ENCODE measurements around the gene TENT5A.
"Not testable (repeated sequence)": the region's sequence is repeated elsewhere in the genome, so short reads cannot be mapped to it uniquely, and the experiment has no call there.

The TENT5A gene

DNA sequence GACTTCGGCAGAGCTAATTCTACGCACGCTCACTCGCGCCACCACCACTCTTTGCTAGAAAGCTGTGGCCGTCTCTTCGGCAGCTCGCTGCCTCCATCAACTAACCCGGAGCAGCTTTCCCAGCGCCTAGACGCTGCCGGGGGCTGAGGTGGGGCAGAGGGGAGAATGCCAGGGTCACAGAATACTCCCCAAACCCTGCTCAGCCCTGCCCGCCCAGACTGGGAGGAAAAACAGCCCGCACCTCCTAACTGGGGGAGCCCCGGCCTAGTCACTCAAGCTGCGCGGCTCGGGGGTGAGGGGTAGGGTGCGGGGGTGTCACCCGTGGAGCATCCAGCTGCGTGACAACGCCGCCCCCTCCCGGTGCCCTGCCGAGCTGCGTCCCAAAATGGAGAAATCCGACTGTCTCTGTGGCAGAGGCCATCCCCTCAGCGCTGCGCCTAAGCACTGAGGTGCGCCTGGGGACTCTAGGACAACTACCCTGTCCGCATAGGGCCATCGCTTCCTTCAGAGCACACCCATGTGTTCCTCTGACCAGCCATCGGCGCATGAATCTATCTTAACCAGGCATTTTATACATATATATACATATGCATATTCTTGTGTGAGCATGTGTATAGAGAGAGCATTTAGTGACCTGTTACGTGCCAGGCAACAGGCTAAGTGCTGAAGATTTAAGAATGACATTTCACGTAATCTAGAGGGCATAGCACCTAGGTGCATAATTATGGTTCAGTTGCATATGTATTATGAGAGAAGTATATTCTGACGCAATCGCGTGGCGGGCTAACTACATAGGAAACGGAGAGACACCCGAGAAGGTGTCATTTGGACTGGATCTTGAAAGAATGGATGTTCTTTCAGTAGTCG, 1.5 kb upstream of the TENT5A start:
- Histone ChIP-seq H3K36me3 (ENCODE audit: insufficient read depth, low read length) (peaks cover 15% of the 10 kb centered on the region), H3K9me3 (ENCODE audit: low read length) (no peaks in the 10 kb centered on the region), H2AFZ (ENCODE audit: low read depth, low read length) (peak overlapping the region; percentile 76), H3K4me3 (ENCODE audit: low read length) (peak overlapping the region; percentile 98), H3K27me3 (ENCODE audit: insufficient read depth, low read length) (no peaks in the 10 kb centered on the region), H3K4me1 (ENCODE audit: insufficient read depth, low read length) (peaks cover 22% of the 10 kb centered on the region)

DNA sequence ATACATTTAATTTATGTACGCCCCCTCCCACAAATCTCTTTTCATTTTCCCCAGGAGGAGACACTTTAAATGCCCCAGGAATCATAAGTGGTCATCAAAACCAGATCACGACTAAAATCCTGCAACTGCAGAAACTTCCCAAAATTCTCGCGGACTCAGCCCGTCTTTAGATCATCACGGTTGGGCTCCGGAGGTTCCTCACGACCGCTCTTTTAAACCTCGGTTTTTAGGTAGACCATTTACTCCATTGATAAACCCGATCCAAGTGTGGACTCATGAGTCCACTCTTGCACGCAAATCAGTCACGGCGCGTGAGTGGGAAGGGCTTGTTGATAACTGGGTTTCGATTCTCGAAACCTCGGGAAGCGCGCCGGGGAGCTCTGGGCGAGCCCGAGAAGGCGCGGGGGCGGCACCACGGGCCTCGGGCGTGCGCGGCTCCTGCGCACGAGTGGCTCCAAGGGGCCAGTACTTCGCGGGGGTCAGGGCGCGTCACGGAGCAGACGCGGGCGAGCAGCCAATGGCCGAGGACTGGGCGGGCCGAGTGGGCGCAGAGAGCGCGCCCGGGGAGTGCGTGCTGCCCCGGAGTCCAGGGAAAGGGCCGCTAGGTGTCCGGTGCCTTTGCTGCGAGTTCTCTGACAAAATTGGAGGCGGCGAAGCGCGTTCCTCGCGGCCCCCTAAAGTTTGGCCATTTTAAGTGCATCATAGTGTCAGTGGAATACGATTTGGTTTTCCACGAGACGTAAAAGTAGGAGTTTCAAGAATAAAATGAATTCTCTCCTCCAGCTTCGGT, 635 bp upstream of the TENT5A start:
- Histone ChIP-seq H3K36me3 (ENCODE audit: insufficient read depth, low read length) (peaks cover 20% of the 10 kb centered on the region), H3K9me3 (ENCODE audit: low read length) (no peaks in the 10 kb centered on the region), H3K4me1 (ENCODE audit: insufficient read depth, low read length) (peaks cover 27% of the 10 kb centered on the region), H3K4me3 (ENCODE audit: low read length) (peak overlapping the region; percentile 98), H2AFZ (ENCODE audit: low read depth, low read length) (peak overlapping the region; percentile 76), H3K27me3 (ENCODE audit: insufficient read depth, low read length) (no peaks in the 10 kb centered on the region)

GRCh38 chr6:81751388-81752083, 945 bp downstream of the TENT5A start:
- no peaks in the 10 kb centered on the region for H3K27me3 ChIP-seq (ENCODE audit: insufficient read depth, low read length)
- H3K4me1 ChIP-seq (ENCODE audit: insufficient read depth, low read length), result peaks cover 39% of the 10 kb centered on the region
- no peaks in the 10 kb centered on the region for H3K9me3 ChIP-seq (ENCODE audit: low read length)
- H3K36me3 ChIP-seq (ENCODE audit: insufficient read depth, low read length), result peaks cover 31% of the 10 kb centered on the region
- H2AFZ ChIP-seq (ENCODE audit: low read depth, low read length), result peak overlapping the region; percentile 76
- H3K4me3 ChIP-seq (ENCODE audit: low read length), result peak overlapping the region; percentile 98

DNA sequence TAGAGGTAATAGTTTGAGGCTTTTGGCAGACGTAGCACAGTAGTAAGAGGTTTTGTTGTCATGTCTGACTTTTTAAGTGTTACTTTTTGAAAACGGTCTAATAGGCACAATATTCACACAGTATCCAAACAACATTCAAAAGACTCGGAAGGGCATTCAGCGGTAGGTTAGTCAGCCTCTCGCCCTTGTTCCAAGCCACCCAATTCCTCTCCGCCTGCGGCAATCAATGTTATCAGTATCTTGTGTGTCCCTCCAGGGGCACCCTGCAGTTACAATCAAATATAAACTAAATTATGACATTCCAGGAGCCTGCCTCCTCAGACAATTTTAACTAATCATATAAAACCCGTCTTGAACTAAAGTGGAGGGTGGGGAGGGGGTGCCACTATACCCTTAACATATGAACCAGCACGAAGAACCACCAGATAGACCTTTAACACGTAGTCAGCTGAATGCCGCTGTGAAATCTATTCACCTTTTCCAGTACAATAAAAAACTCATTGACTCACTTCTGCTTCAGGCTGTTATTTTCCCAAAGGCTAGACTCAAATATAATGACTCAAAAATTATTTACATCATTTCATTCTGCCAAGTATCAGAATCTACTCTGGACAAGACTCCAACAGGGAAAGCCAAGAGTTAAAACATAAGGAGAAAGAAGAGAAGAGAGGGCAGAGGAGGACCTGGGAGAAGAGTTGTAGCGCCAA, 1.6 kb downstream of the TENT5A start:
- Histone ChIP-seq H2AFZ (ENCODE audit: low read depth, low read length) (peak overlapping the region; percentile 76), H3K4me1 (ENCODE audit: insufficient read depth, low read length) (peaks cover 40% of the 10 kb centered on the region), H3K4me3 (ENCODE audit: low read length) (peak overlapping the region; percentile 98), H3K27me3 (ENCODE audit: insufficient read depth, low read length) (no peaks in the 10 kb centered on the region), H3K36me3 (ENCODE audit: insufficient read depth, low read length) (peaks cover 38% of the 10 kb centered on the region), H3K9me3 (ENCODE audit: low read length) (peaks cover 3% of the 10 kb centered on the region)

DNA sequence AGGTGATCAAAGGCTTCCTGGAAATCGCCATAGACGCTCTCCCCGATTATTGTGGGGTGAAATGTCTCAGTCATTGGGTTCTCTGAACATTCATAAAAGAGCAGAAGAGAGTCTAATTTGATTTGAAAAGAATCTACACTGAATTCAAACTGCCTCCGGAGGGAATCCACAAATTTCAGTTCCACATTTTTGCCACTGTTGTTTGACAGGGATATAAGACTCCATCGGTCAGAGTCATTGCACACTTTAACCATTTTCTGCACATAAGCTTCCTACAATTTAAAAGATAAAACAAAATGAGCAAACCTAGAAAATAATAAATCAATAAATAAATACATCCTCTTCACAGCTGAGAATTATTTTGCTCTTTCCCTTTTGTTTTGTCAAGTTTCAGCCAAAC, 2.3 kb downstream of the TENT5A start:
- H2AFZ ChIP-seq (ENCODE audit: low read depth, low read length), result no peak overlapping the region
- H3K9me3 ChIP-seq (ENCODE audit: low read length), result peaks cover 3% of the 10 kb centered on the region
- peaks cover 40% of the 10 kb centered on the region for H3K4me1 ChIP-seq (ENCODE audit: insufficient read depth, low read length)
- H3K36me3 ChIP-seq (ENCODE audit: insufficient read depth, low read length), result peaks cover 43% of the 10 kb centered on the region
- H3K4me3 ChIP-seq (ENCODE audit: low read length), result peak overlapping the region; percentile 98
- H3K27me3 ChIP-seq (ENCODE audit: insufficient read depth, low read length), result no peaks in the 10 kb centered on the region

DNA sequence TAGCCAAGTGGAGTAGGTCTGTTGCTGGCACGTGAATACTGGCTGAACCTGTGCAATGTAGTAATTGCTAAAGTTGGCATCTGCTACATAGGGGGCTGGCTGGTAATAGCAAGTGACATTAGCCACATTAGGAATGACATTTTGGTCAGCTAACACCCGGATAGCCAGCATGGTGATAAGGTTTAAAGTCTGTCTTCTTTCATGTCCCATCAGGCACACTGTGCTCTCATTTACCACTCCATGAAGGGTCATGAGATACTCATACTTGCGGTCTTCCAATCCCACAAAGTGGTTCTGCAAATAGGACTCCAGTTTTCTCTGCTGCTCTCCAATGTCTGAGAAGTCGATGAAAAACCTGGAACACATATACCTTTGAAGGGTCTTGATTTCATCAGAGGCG, 2.8 kb downstream of the TENT5A start:
- Histone ChIP-seq H3K36me3 (ENCODE audit: insufficient read depth, low read length) (peaks cover 47% of the 10 kb centered on the region), H3K4me1 (ENCODE audit: insufficient read depth, low read length) (peaks cover 40% of the 10 kb centered on the region), H3K4me3 (ENCODE audit: low read length) (peak overlapping the region; percentile 98), H3K9me3 (ENCODE audit: low read length) (peaks cover 3% of the 10 kb centered on the region), H2AFZ (ENCODE audit: low read depth, low read length) (no peak overlapping the region), H3K27me3 (ENCODE audit: insufficient read depth, low read length) (no peaks in the 10 kb centered on the region)

- Histone ChIP-seq H3K9me3 (ENCODE audit: low read length) (peaks cover 3% of the 10 kb centered on the region), H2AFZ (ENCODE audit: low read depth, low read length) (no peak overlapping the region), H3K36me3 (ENCODE audit: insufficient read depth, low read length) (peaks cover 48% of the 10 kb centered on the region), H3K4me1 (ENCODE audit: insufficient read depth, low read length) (peaks cover 40% of the 10 kb centered on the region), H3K27me3 (ENCODE audit: insufficient read depth, low read length) (no peaks in the 10 kb centered on the region), H3K4me3 (ENCODE audit: low read length) (peak overlapping the region; percentile 98)
Measured at GRCh38 chr6:81748994-81749393, 3.5 kb downstream of the TENT5A start.

DNA sequence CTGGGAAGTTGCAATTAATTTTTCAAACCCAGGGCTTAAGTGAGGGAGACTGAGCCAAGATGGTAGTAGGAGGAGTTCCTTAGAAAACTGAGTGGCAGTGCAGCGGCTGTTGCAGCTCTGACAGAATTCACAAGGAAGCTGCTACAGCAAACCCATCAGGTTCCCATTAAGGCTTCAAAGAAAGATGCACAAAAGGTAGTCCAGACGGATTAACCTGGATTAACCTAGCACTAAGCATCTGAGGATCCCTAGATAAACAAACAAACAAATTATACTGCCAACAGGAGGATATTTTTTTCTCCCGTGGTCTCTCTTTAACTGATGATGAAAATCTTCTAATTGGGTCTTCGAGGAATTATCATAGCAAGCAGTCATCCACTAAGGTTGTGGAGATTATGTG, 5.2 kb downstream of the TENT5A start:
- peaks cover 40% of the 10 kb centered on the region for H3K4me1 ChIP-seq (ENCODE audit: insufficient read depth, low read length)
- H3K27me3 ChIP-seq (ENCODE audit: insufficient read depth, low read length), result no peaks in the 10 kb centered on the region
- no peak overlapping the region for H2AFZ ChIP-seq (ENCODE audit: low read depth, low read length)
- peak overlapping the region; percentile 24 for H3K4me3 ChIP-seq (ENCODE audit: low read length)
- H3K9me3 ChIP-seq (ENCODE audit: low read length), result peaks cover 3% of the 10 kb centered on the region
- peaks cover 48% of the 10 kb centered on the region for H3K36me3 ChIP-seq (ENCODE audit: insufficient read depth, low read length)

GRCh38 chr6:81744131-81744530, 8.3 kb downstream of the TENT5A start:
- peaks cover 19% of the 10 kb centered on the region for H3K4me1 ChIP-seq (ENCODE audit: insufficient read depth, low read length)
- no peak overlapping the region for H3K4me3 ChIP-seq (ENCODE audit: low read length)
- peaks cover 3% of the 10 kb centered on the region for H3K9me3 ChIP-seq (ENCODE audit: low read length)
- no peaks in the 10 kb centered on the region for H3K27me3 ChIP-seq (ENCODE audit: insufficient read depth, low read length)
- H3K36me3 ChIP-seq (ENCODE audit: insufficient read depth, low read length), result peaks cover 35% of the 10 kb centered on the region
- H2AFZ ChIP-seq (ENCODE audit: low read depth, low read length), result no peak overlapping the region

GRCh38 chr6:81743649-81744048, 8.8 kb downstream of the TENT5A start:
- Histone ChIP-seq H3K9me3 (ENCODE audit: low read length) (peaks cover 3% of the 10 kb centered on the region), H2AFZ (ENCODE audit: low read depth, low read length) (no peak overlapping the region), H3K27me3 (ENCODE audit: insufficient read depth, low read length) (no peaks in the 10 kb centered on the region), H3K36me3 (ENCODE audit: insufficient read depth, low read length) (peaks cover 30% of the 10 kb centered on the region), H3K4me3 (ENCODE audit: low read length) (no peak overlapping the region), H3K4me1 (ENCODE audit: insufficient read depth, low read length) (peaks cover 14% of the 10 kb centered on the region)

DNA sequence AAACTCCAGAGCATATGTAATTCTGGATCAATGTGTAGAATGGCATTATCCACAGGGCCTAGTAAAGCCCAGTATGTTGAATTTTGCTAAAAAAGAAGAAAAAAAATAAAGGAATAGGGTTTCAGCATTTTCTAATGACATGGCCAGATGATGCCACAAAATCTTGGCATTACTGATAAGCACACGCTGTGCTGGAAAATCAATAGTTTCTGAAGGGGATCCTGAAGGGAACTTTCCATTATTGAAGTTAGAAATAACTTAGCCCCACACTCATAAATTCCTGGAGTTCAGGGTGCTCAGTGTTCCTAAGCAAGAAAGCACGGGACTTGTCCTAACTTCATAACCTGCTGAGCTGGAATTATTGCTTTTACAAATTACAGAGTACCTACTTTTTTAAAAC, 10.8 kb downstream of the TENT5A start:
- H3K36me3 ChIP-seq (ENCODE audit: insufficient read depth, low read length), result peaks cover 19% of the 10 kb centered on the region
- H3K4me3 ChIP-seq (ENCODE audit: low read length), result no peak overlapping the region
- H2AFZ ChIP-seq (ENCODE audit: low read depth, low read length), result no peak overlapping the region
- H3K9me3 ChIP-seq (ENCODE audit: low read length), result peaks cover 3% of the 10 kb centered on the region
- H3K27me3 ChIP-seq (ENCODE audit: insufficient read depth, low read length), result no peaks in the 10 kb centered on the region
- peaks cover 2% of the 10 kb centered on the region for H3K4me1 ChIP-seq (ENCODE audit: insufficient read depth, low read length)

DNA sequence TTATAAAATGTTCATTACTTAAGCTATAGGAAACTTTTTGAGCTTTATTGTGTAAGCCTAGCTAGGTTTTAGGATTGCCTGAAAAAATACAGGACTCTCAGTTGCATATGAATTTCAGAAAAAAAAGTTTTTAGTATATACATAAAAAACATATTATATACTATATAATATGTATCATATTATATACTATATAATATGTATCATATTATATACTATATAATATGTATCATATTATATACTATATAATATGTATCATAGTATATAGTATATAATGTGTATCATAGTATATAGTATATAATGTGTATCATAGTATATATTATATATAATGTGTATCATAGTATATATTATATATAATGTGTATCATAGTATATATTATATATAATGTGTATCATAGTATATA, 11.9 kb downstream of the TENT5A start:
- not testable (repeated sequence) for H3K9me3 ChIP-seq (ENCODE audit: low read length); H3K36me3 ChIP-seq (ENCODE audit: insufficient read depth, low read length); H3K27me3 ChIP-seq (ENCODE audit: insufficient read depth, low read length); H3K4me3 ChIP-seq (ENCODE audit: low read length); H3K4me1 ChIP-seq (ENCODE audit: insufficient read depth, low read length); H2AFZ ChIP-seq (ENCODE audit: low read depth, low read length)
